Ishikawa (cell line): ENCODE measurements around the gene PLXNA4.

Experiments used
- CEBPB ChIP-seq: IDR thresholded peaks from 2 replicates; pipeline ENCODE4 v1.6.1; 2012
- CREB1 ChIP-seq: IDR thresholded peaks from 2 replicates; pipeline ENCODE4 v1.6.1; 2012; ENCODE audit warnings: low read depth
- EP300 ChIP-seq: IDR thresholded peaks from 2 replicates; pipeline ENCODE4 v1.6.1; 2012; ENCODE audit warnings: borderline replicate concordance
- FOXM1 ChIP-seq: IDR thresholded peaks from 2 replicates; pipeline ENCODE4 v1.6.1; 2012; ENCODE audit warnings: low read depth, borderline replicate concordance
- NFIC ChIP-seq: IDR thresholded peaks from 2 replicates; pipeline ENCODE4 v1.6.1; 2012
- RAD21 ChIP-seq: IDR thresholded peaks from 2 replicates; pipeline ENCODE4 v1.6.1; 2012; ENCODE audit warnings: low read depth
- TAF1 ChIP-seq: IDR thresholded peaks from 2 replicates; pipeline ENCODE4 v1.6.1; 2012; ENCODE audit warnings: low read depth, mild to moderate bottlenecking
- TCF12 ChIP-seq: IDR thresholded peaks from 2 replicates; pipeline ENCODE4 v1.6.1; 2012; ENCODE audit warnings: low read depth
- TEAD4 ChIP-seq: IDR thresholded peaks from 2 replicates; pipeline ENCODE4 v1.6.1; 2012
- YY1 ChIP-seq: IDR thresholded peaks from 2 replicates; pipeline ENCODE4 v1.6.1; 2012; ENCODE audit warnings: low read depth
- ZBTB7A ChIP-seq: IDR thresholded peaks from 2 replicates; pipeline ENCODE4 v1.6.1; 2012; ENCODE audit warnings: low read depth
- TF ChIP-seq, protein P1 (sequence below): IDR thresholded peaks from 2 replicates; pipeline ENCODE4 v1.6.1; 2012; ENCODE audit warnings: low read depth, mild to moderate bottlenecking
- TF ChIP-seq, protein P2 (sequence below): IDR thresholded peaks from 2 replicates; pipeline ENCODE4 v1.6.1; 2012

DNA sequence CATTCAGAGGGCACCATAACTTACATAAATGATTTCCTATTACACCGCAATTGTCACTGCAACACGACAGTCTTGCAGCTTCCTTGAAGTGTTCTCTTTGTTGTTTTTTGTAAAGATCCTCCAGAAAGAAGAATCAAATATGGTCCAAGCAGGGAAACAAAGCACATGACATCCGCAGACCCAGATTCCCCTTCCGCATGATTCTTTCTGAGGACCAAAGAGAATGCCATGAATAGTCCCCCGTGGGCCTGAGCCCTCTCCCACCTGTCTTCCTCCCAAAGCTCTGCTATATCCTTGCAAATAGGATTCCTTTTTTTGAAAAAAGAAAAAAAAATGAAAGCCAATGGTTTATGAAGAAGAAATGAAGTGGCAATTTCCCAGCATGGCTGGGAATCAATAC lies 10.8 kb downstream of the PLXNA4 start:
- TF ChIP-seq YY1, result no peak
- no peak for TF ChIP-seq ZBTB7A
- TF ChIP-seq CEBPB, result no peak
- no peak for TF ChIP-seq NFIC
- TF ChIP-seq, protein P1, sequence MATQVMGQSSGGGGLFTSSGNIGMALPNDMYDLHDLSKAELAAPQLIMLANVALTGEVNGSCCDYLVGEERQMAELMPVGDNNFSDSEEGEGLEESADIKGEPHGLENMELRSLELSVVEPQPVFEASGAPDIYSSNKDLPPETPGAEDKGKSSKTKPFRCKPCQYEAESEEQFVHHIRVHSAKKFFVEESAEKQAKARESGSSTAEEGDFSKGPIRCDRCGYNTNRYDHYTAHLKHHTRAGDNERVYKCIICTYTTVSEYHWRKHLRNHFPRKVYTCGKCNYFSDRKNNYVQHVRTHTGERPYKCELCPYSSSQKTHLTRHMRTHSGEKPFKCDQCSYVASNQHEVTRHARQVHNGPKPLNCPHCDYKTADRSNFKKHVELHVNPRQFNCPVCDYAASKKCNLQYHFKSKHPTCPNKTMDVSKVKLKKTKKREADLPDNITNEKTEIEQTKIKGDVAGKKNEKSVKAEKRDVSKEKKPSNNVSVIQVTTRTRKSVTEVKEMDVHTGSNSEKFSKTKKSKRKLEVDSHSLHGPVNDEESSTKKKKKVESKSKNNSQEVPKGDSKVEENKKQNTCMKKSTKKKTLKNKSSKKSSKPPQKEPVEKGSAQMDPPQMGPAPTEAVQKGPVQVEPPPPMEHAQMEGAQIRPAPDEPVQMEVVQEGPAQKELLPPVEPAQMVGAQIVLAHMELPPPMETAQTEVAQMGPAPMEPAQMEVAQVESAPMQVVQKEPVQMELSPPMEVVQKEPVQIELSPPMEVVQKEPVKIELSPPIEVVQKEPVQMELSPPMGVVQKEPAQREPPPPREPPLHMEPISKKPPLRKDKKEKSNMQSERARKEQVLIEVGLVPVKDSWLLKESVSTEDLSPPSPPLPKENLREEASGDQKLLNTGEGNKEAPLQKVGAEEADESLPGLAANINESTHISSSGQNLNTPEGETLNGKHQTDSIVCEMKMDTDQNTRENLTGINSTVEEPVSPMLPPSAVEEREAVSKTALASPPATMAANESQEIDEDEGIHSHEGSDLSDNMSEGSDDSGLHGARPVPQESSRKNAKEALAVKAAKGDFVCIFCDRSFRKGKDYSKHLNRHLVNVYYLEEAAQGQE, result no peak
- no peak for TF ChIP-seq TAF1
- no peak for TF ChIP-seq RAD21
- no peak for TF ChIP-seq TEAD4
- no peak for TF ChIP-seq EP300
- no peak for TF ChIP-seq TCF12
- TF ChIP-seq, protein P2, sequence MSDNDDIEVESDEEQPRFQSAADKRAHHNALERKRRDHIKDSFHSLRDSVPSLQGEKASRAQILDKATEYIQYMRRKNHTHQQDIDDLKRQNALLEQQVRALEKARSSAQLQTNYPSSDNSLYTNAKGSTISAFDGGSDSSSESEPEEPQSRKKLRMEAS, result no peak
- TF ChIP-seq CREB1, result no peak
- TF ChIP-seq FOXM1, result no peak
